Measurements from ENCODE around the gene AKAP9. TPM values are rescaled to one million over a fixed set of nuclear protein-coding genes. Genes with fewer than 3 reads are reported as not detected.
"Not testable (repeated sequence)": the region's sequence is repeated elsewhere in the genome, so short reads cannot be mapped to it uniquely, and the experiment has no call there.

AKAP9 gene
- total RNA-seq, 1 donor, result 86.3 TPM

- H3K9me3 ChIP-seq (ENCODE audit: low read depth, low read length), result no peaks in the 10 kb centered on the region
- H3K4me1 ChIP-seq (ENCODE audit: insufficient read depth, low read length), result peaks cover 4% of the 10 kb centered on the region
- H3K4me3 ChIP-seq (ENCODE audit: low read length), result no peak overlapping the region
- no peaks in the 10 kb centered on the region for H3K27me3 ChIP-seq (ENCODE audit: insufficient read depth, low read length)
These were observed 112.0 kb downstream of the AKAP9 start for GRCh38 chr7:92052684-92053083.

GRCh38 chr7:92053312-92053711 lies 112.7 kb downstream of the AKAP9 start:
- Histone ChIP-seq H3K9me3 (ENCODE audit: low read depth, low read length) (no peaks in the 10 kb centered on the region), H3K4me3 (ENCODE audit: low read length) (no peak overlapping the region), H3K27me3 (ENCODE audit: insufficient read depth, low read length) (no peaks in the 10 kb centered on the region), H3K4me1 (ENCODE audit: insufficient read depth, low read length) (peaks cover 4% of the 10 kb centered on the region)

- Histone ChIP-seq H3K4me1 (ENCODE audit: insufficient read depth, low read length) (peaks cover 4% of the 10 kb centered on the region), H3K27me3 (ENCODE audit: insufficient read depth, low read length) (no peaks in the 10 kb centered on the region)
These were observed 115.6 kb downstream of the AKAP9 start for GRCh38 chr7:92056286-92056685.

GRCh38 chr7:92057375-92057774 lies 116.7 kb downstream of the AKAP9 start:
- H3K4me1 ChIP-seq (ENCODE audit: insufficient read depth, low read length), result peaks cover 4% of the 10 kb centered on the region
- H3K4me3 ChIP-seq (ENCODE audit: low read length), result no peak overlapping the region
- H3K9me3 ChIP-seq (ENCODE audit: low read depth, low read length), result no peaks in the 10 kb centered on the region
- no peaks in the 10 kb centered on the region for H3K27me3 ChIP-seq (ENCODE audit: insufficient read depth, low read length)

More at GRCh38 chr7:92056286-92056685, 115.6 kb downstream of the AKAP9 start:
- H3K9me3 ChIP-seq (ENCODE audit: low read depth, low read length), result no peaks in the 10 kb centered on the region
- no peak overlapping the region for H3K4me3 ChIP-seq (ENCODE audit: low read length)

GRCh38 chr7:92058040-92058439 lies 117.4 kb downstream of the AKAP9 start:
- no peaks in the 10 kb centered on the region for H3K27me3 ChIP-seq (ENCODE audit: insufficient read depth, low read length)
- no peak overlapping the region for H3K4me3 ChIP-seq (ENCODE audit: low read length)
- H3K9me3 ChIP-seq (ENCODE audit: low read depth, low read length), result no peaks in the 10 kb centered on the region
- peaks cover 4% of the 10 kb centered on the region for H3K4me1 ChIP-seq (ENCODE audit: insufficient read depth, low read length)

GRCh38 chr7:92058899-92059298 lies 118.2 kb downstream of the AKAP9 start:
- no peaks in the 10 kb centered on the region for H3K9me3 ChIP-seq (ENCODE audit: low read depth, low read length)
- H3K4me1 ChIP-seq (ENCODE audit: insufficient read depth, low read length), result peaks cover 4% of the 10 kb centered on the region
- H3K27me3 ChIP-seq (ENCODE audit: insufficient read depth, low read length), result no peaks in the 10 kb centered on the region
- H3K4me3 ChIP-seq (ENCODE audit: low read length), result no peak overlapping the region

- Histone ChIP-seq H3K27me3 (ENCODE audit: insufficient read depth, low read length) (no peaks in the 10 kb centered on the region), H3K4me3 (ENCODE audit: low read length) (no peak overlapping the region), H3K9me3 (ENCODE audit: low read depth, low read length) (no peaks in the 10 kb centered on the region), H3K4me1 (ENCODE audit: insufficient read depth, low read length) (peaks cover 4% of the 10 kb centered on the region)
These were observed 120.5 kb downstream of the AKAP9 start for GRCh38 chr7:92061154-92061553.

- Histone ChIP-seq H3K27me3 (ENCODE audit: insufficient read depth, low read length) (no peaks in the 10 kb centered on the region), H3K4me1 (ENCODE audit: insufficient read depth, low read length) (no peaks in the 10 kb centered on the region), H3K9me3 (ENCODE audit: low read depth, low read length) (no peaks in the 10 kb centered on the region), H3K4me3 (ENCODE audit: low read length) (no peak overlapping the region)
These were observed 123.9 kb downstream of the AKAP9 start for GRCh38 chr7:92064438-92065029.

GRCh38 chr7:92071032-92071431 lies 130.4 kb downstream of the AKAP9 start:
- no peaks in the 10 kb centered on the region for H3K9me3 ChIP-seq (ENCODE audit: low read depth, low read length)
- H3K4me1 ChIP-seq (ENCODE audit: insufficient read depth, low read length), result no peaks in the 10 kb centered on the region
- no peak overlapping the region for H3K4me3 ChIP-seq (ENCODE audit: low read length)
- no peaks in the 10 kb centered on the region for H3K27me3 ChIP-seq (ENCODE audit: insufficient read depth, low read length)

- Histone ChIP-seq H3K27me3 (ENCODE audit: insufficient read depth, low read length) (no peaks in the 10 kb centered on the region), H3K4me1 (ENCODE audit: insufficient read depth, low read length) (no peaks in the 10 kb centered on the region), H3K4me3 (ENCODE audit: low read length) (no peak overlapping the region), H3K9me3 (ENCODE audit: low read depth, low read length) (no peaks in the 10 kb centered on the region)
These were observed 131.5 kb downstream of the AKAP9 start for GRCh38 chr7:92072121-92072520.

GRCh38 chr7:92072708-92073107 lies 132.0 kb downstream of the AKAP9 start:
- no peaks in the 10 kb centered on the region for H3K27me3 ChIP-seq (ENCODE audit: insufficient read depth, low read length)
- no peaks in the 10 kb centered on the region for H3K4me1 ChIP-seq (ENCODE audit: insufficient read depth, low read length)
- H3K9me3 ChIP-seq (ENCODE audit: low read depth, low read length), result no peaks in the 10 kb centered on the region
- H3K4me3 ChIP-seq (ENCODE audit: low read length), result no peak overlapping the region

GRCh38 chr7:92075455-92076158 lies 134.9 kb downstream of the AKAP9 start:
- Histone ChIP-seq H3K27me3 (ENCODE audit: insufficient read depth, low read length) (no peaks in the 10 kb centered on the region), H3K4me3 (ENCODE audit: low read length) (no peak overlapping the region), H3K4me1 (ENCODE audit: insufficient read depth, low read length) (no peaks in the 10 kb centered on the region), H3K9me3 (ENCODE audit: low read depth, low read length) (no peaks in the 10 kb centered on the region)

GRCh38 chr7:92076509-92076908 lies 135.8 kb downstream of the AKAP9 start:
- Histone ChIP-seq H3K9me3 (ENCODE audit: low read depth, low read length) (no peaks in the 10 kb centered on the region), H3K27me3 (ENCODE audit: insufficient read depth, low read length) (no peaks in the 10 kb centered on the region), H3K4me3 (ENCODE audit: low read length) (no peak overlapping the region), H3K4me1 (ENCODE audit: insufficient read depth, low read length) (no peaks in the 10 kb centered on the region)

GRCh38 chr7:92083922-92084321 lies 143.3 kb downstream of the AKAP9 start:
- H3K4me3 ChIP-seq (ENCODE audit: low read length); H3K4me1 ChIP-seq (ENCODE audit: insufficient read depth, low read length); H3K9me3 ChIP-seq (ENCODE audit: low read depth, low read length); H3K27me3 ChIP-seq (ENCODE audit: insufficient read depth, low read length): not testable (repeated sequence)

- Histone ChIP-seq H3K9me3 (ENCODE audit: low read depth, low read length) (no peaks in the 10 kb centered on the region), H3K4me1 (ENCODE audit: insufficient read depth, low read length) (no peaks in the 10 kb centered on the region), H3K27me3 (ENCODE audit: insufficient read depth, low read length) (no peaks in the 10 kb centered on the region), H3K4me3 (ENCODE audit: low read length) (no peak overlapping the region)
These were observed 147.6 kb downstream of the AKAP9 start for GRCh38 chr7:92088266-92088665.

- H3K9me3 ChIP-seq (ENCODE audit: low read depth, low read length), result no peaks in the 10 kb centered on the region
- no peaks in the 10 kb centered on the region for H3K27me3 ChIP-seq (ENCODE audit: insufficient read depth, low read length)
- H3K4me1 ChIP-seq (ENCODE audit: insufficient read depth, low read length), result no peaks in the 10 kb centered on the region
- H3K4me3 ChIP-seq (ENCODE audit: low read length), result no peak overlapping the region
These were observed 151.5 kb downstream of the AKAP9 start for GRCh38 chr7:92092210-92092609.

Data from mononuclear cell (primary cell).